Measurements from ENCODE around the gene TGFA. TPM values are rescaled to one million over a fixed set of nuclear protein-coding genes. Genes with fewer than 3 reads are reported as not detected.

The TGFA gene
- total and polyA plus RNA-seq, 2 donors (not counting 1 experiment from before 2014, with no cell fraction given) = 0.06 TPM; not detected in 1

DNA sequence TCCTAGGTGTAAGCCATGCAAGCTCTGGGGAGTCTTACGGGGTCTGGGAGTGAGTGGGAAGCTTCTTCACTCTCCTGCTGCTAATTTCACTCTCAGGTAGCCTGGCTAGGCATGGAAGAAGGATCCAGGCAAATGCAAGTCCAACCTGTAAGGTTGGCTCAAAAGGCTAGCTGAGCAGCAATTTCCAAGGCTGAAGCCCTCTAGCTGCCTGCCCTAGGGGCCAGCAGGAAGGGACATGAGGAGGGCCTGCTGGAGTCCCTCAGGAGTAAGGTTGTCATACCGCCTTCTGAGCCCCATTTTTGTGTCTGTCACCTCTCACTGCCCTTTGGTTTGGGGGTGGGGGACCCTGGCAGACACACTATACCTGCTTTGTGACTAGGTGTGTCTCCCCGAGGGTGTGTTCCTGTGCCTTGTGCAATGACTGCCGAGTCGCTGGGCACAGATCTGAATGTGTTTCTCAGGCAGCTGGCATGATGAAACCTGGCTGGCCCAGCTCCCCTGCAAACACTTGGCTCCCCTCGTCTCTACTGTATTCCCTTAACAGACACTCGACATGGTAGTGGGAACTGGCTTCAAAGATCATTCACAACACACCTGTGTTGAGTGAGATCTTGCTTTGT is 127.8 kb downstream of the TGFA start:
- Histone ChIP-seq H3K79me2 (ENCODE audit: control insufficient read depth, insufficient read depth, low read length) (no peaks in the 10 kb centered on the region), H3K27me3 (ENCODE audit: control insufficient read depth, insufficient read depth, low read length) (no peaks in the 10 kb centered on the region), H3K27ac (ENCODE audit: insufficient read depth, low read length) (no peak overlapping the region), H3K4me2 (ENCODE audit: extremely low read depth, insufficient read depth, low read length) (no peak overlapping the region), H2AFZ (ENCODE audit: low read length) (no peak overlapping the region), H3K36me3 (ENCODE audit: control insufficient read depth, insufficient read depth, low read length) (no peaks in the 10 kb centered on the region), H3K4me3 (replicated peaks in 1 of 4; ENCODE audit: control extremely low read depth in 1 of 4, insufficient read depth in 1 of 4, low read depth in 3 of 4, low read length in 4 of 4) (no peak overlapping the region), H3K9ac (ENCODE audit: insufficient read depth, low read length) (no peak overlapping the region), H3K4me1 (ENCODE audit: control insufficient read depth, extremely low read depth, insufficient read depth, low read length) (no peaks in the 10 kb centered on the region), H3K9me3 (ENCODE audit: control insufficient read depth, insufficient read depth, low read depth, low read length) (no peaks in the 10 kb centered on the region), H4K20me1 (ENCODE audit: control insufficient read depth, extremely low read depth, insufficient read depth, low read length) (no peaks in the 10 kb centered on the region)
- no peak for DNase-seq (ENCODE audit: low read depth in 2 of 2)
- TF ChIP-seq, protein P1, sequence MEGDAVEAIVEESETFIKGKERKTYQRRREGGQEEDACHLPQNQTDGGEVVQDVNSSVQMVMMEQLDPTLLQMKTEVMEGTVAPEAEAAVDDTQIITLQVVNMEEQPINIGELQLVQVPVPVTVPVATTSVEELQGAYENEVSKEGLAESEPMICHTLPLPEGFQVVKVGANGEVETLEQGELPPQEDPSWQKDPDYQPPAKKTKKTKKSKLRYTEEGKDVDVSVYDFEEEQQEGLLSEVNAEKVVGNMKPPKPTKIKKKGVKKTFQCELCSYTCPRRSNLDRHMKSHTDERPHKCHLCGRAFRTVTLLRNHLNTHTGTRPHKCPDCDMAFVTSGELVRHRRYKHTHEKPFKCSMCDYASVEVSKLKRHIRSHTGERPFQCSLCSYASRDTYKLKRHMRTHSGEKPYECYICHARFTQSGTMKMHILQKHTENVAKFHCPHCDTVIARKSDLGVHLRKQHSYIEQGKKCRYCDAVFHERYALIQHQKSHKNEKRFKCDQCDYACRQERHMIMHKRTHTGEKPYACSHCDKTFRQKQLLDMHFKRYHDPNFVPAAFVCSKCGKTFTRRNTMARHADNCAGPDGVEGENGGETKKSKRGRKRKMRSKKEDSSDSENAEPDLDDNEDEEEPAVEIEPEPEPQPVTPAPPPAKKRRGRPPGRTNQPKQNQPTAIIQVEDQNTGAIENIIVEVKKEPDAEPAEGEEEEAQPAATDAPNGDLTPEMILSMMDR (conservative IDR thresholded peaks at IDR 0.05 in 1 of 2, IDR thresholded peaks at IDR 0.05 in 1 of 2; ENCODE audit: low read depth in 1 of 2, low read length in 2 of 2) = no peak
- TF ChIP-seq EZH2 (IDR thresholded peaks at IDR 0.05; ENCODE audit: low read length, missing control alignments) = no peak

DNA sequence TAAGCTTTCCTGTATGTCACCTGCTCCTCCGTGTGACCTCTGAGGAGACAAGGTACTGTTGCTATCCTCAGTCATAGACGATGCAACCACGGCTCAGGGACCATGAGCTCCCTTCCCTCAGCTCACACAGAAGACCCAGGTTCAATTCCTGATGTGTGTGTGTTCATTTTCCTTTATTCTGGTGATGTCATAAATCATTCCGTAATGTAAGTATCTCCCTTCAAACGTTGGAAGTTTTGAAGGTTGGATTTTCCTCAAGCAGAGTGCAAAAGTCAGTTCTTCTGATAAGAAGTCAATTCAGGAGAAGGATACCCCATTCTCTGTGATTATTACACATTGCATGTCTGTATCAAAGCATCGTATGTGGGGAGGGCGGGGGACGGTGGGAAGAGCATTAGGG is 132.9 kb downstream of the TGFA start:
- Histone ChIP-seq H2AFZ (ENCODE audit: low read length) (no peak overlapping the region), H3K27ac (ENCODE audit: insufficient read depth, low read length) (no peak overlapping the region), H3K4me1 (ENCODE audit: control insufficient read depth, extremely low read depth, insufficient read depth, low read length) (no peaks in the 10 kb centered on the region), H3K4me2 (ENCODE audit: extremely low read depth, insufficient read depth, low read length) (no peak overlapping the region), H3K4me3 (replicated peaks in 1 of 4; ENCODE audit: control extremely low read depth in 1 of 4, insufficient read depth in 1 of 4, low read depth in 3 of 4, low read length in 4 of 4) (no peak overlapping the region), H3K9me3 (ENCODE audit: control insufficient read depth, insufficient read depth, low read depth, low read length) (no peaks in the 10 kb centered on the region), H3K79me2 (ENCODE audit: control insufficient read depth, insufficient read depth, low read length) (no peaks in the 10 kb centered on the region), H4K20me1 (ENCODE audit: control insufficient read depth, extremely low read depth, insufficient read depth, low read length) (no peaks in the 10 kb centered on the region), H3K27me3 (ENCODE audit: control insufficient read depth, insufficient read depth, low read length) (no peaks in the 10 kb centered on the region), H3K36me3 (ENCODE audit: control insufficient read depth, insufficient read depth, low read length) (no peaks in the 10 kb centered on the region), H3K9ac (ENCODE audit: insufficient read depth, low read length) (no peak overlapping the region)
- DNase-seq (ENCODE audit: low read depth in 2 of 2) = no peak
- no peak for TF ChIP-seq EZH2 (IDR thresholded peaks at IDR 0.05; ENCODE audit: low read length, missing control alignments)
- TF ChIP-seq, protein P1 (conservative IDR thresholded peaks at IDR 0.05 in 1 of 2, IDR thresholded peaks at IDR 0.05 in 1 of 2; ENCODE audit: low read depth in 1 of 2, low read length in 2 of 2) = no peak

DNA sequence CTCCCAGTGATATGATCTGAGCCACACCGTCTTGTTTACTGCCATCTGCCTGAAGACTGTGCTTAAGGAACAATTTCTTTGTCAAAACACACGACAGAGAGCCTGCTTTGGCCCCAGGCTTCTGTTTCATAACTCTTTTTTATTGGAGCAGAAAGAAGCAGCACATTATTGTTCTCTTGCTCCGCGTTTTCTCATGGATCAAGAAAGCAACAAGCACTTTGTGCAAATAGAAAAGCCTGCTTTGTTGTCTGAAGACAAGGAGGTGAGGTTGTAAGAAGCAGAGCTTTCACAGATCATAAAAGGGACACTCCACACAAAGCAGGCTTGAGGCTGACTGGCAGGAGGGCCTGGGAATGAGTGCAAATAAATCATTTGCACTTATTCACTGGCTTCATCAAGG is 133.5 kb downstream of the TGFA start:
- Histone ChIP-seq H2AFZ (ENCODE audit: low read length) (no peak overlapping the region), H3K4me3 (replicated peaks in 1 of 4; ENCODE audit: control extremely low read depth in 1 of 4, insufficient read depth in 1 of 4, low read depth in 3 of 4, low read length in 4 of 4) (no peak overlapping the region), H3K27ac (ENCODE audit: insufficient read depth, low read length) (no peak overlapping the region), H3K9me3 (ENCODE audit: control insufficient read depth, insufficient read depth, low read depth, low read length) (no peaks in the 10 kb centered on the region), H3K4me2 (ENCODE audit: extremely low read depth, insufficient read depth, low read length) (no peak overlapping the region), H3K4me1 (ENCODE audit: control insufficient read depth, extremely low read depth, insufficient read depth, low read length) (no peaks in the 10 kb centered on the region), H3K79me2 (ENCODE audit: control insufficient read depth, insufficient read depth, low read length) (no peaks in the 10 kb centered on the region), H3K9ac (ENCODE audit: insufficient read depth, low read length) (no peak overlapping the region), H3K36me3 (ENCODE audit: control insufficient read depth, insufficient read depth, low read length) (no peaks in the 10 kb centered on the region), H4K20me1 (ENCODE audit: control insufficient read depth, extremely low read depth, insufficient read depth, low read length) (no peaks in the 10 kb centered on the region), H3K27me3 (ENCODE audit: control insufficient read depth, insufficient read depth, low read length) (no peaks in the 10 kb centered on the region)
- TF ChIP-seq, protein P1 (conservative IDR thresholded peaks at IDR 0.05 in 1 of 2, IDR thresholded peaks at IDR 0.05 in 1 of 2; ENCODE audit: low read depth in 1 of 2, low read length in 2 of 2) = no peak
- no peak for TF ChIP-seq EZH2 (IDR thresholded peaks at IDR 0.05; ENCODE audit: low read length, missing control alignments)
- DNase-seq (ENCODE audit: low read depth in 2 of 2) = no peak

All from fibroblast of lung (primary cell).